Pons (tissue), 1 donor: ENCODE results near the gene AASDHPPT.
"Not testable (repeated sequence)": the region's sequence is repeated elsewhere in the genome, so short reads cannot be mapped to it uniquely, and the experiment has no call there.

Source experiments
- DNase-seq: peaks from one replicate; pipeline ENCODE4 v3.0.0-alpha.2; 2016; ENCODE audit warnings: low spot score

AASDHPPT gene, protein sequence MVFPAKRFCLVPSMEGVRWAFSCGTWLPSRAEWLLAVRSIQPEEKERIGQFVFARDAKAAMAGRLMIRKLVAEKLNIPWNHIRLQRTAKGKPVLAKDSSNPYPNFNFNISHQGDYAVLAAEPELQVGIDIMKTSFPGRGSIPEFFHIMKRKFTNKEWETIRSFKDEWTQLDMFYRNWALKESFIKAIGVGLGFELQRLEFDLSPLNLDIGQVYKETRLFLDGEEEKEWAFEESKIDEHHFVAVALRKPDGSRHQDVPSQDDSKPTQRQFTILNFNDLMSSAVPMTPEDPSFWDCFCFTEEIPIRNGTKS

GRCh38 chr11:106077609-106078455, at the start of gene AASDHPPT:
AASDHPPT (plus strand) TSS chr11:106077662; CDS start chr11:106077711, 49 bp downstream.
- peak; percentile 59 for DNase-seq

DNA sequence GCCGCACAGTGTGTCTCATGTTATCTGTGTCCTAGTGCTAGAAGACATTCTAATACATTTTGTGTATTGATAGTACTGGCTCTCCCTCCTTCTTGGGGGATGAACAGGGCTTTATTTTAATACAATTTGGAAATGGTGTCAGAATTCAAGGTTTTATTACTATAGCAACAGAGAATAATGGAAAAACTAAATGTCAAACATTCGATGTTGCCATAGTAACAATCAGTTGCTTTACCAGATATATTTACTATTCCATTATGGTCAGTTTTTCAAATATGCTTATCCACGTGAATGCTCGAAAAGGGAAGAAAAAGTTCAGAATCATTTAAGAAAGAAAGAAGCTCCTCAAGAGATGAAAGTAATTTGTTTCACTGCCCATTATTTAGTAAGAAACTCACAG, 46.9 kb upstream of the AASDHPPT start:
- no peak for DNase-seq

- no peak for DNase-seq
Measured at GRCh38 chr11:106031202-106031810, 46.2 kb upstream of the AASDHPPT start.

DNA sequence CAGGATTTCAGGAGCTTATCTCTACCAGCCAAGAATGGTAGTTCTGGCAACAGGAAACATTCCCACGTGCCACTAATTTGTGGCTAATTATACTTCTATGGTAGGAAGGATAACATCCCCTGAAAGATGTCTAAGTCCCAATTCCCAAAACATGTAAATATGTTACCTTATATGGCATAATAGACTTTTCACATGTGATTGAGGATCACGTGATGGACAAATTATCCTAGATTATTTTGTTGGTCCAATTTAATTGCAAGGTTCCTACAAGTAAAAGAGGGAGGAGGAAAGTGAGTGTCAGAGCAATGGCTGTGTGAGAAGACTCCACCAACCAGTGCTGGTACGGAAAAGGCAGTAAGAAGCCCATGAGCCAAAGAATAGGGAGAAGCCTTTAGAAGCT, 45.5 kb upstream of the AASDHPPT start:
- no peak for DNase-seq

GRCh38 chr11:106032861-106033260, 44.6 kb upstream of the AASDHPPT start:
- no peak for DNase-seq

DNA sequence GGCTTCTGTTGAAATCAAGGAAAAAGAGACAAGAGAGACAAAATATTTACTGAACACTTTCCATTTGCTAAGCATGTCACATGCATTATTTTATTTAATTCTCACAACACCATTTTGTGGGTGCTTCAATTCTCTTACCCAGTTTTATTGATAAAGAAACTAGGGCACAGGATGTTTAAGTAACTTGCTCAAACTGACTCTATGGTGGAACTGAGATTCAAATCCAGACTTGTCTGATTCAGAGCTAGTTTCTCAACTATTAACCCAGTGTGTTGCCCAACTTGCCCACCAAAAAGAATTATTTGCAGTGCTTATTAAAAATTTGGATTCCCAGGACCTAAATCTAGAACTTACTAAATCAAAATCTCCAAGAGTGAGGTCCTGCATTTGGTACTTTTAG, 33.9 kb upstream of the AASDHPPT start:
- no peak for DNase-seq

GRCh38 chr11:106047631-106048030, 29.8 kb upstream of the AASDHPPT start:
- DNase-seq = no peak

- no peak for DNase-seq
Measured at GRCh38 chr11:106049727-106050476, 27.6 kb upstream of the AASDHPPT start.

DNA sequence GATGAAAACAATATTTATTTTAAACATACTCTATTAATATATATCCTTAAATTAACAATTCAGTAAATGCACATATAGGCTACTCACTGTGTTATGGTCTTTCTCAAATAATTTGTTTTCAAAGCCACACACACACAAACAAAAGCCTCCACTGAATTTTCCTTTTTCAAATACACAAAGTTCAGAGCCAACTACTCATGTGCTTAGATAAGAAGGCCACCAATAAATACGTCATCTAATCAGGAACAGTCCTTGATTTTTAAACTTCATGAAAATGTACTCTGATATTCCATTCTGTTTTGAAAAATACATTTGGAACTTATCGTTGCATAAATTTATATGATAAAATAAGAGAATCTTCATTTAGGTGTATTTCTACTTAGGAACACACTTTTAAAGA, 26.4 kb upstream of the AASDHPPT start:
- no peak for DNase-seq

DNA sequence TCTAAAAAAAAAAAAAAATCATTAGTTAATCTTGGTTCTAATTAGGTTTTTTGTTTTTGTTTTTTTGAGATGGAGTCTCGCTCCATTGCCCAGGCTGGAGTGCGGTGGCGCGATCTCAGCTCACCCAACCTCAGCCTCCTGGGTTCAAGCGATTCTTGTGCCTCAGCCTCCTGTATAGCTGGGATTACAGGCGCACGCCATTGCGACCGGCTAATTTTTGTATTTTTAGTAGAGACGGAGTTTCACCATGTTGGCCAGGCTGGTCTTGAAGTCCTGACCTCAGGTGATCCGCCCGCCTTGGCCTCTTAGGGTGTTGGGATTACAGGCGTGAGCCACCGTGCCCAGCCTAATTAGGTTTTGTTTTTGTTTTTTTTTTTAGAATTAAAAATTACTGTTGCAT, 19.1 kb upstream of the AASDHPPT start:
- DNase-seq = not testable (repeated sequence)

- DNase-seq = no peak
Measured at GRCh38 chr11:106059617-106060016, 17.8 kb upstream of the AASDHPPT start.

DNA sequence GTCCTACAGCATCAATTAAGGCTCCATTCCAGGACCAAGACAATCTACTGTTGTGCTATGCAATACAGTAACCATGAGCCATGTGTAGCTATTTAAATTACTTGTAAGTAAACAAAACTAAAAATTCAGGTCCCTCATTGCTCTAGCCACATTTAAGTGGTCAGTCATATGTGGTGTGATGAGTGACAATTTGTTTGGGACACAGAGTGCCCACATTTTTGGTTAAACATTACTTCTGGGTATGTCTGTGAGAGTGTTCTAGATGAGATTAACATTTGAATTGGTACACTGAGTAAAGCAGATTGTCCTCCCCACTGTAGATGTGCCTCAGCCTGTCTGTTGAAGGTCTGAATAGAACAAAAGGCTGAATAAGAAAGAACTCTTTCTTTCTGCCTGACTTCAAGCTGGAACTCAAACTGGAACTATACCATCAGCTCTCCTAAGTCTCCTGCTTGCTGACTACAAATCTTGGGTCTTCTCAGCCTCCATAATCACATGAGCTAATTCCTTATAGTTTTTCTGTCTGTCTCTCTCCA, 16.1 kb upstream of the AASDHPPT start:
- peak; percentile 54 for DNase-seq

- no peak for DNase-seq
Measured at GRCh38 chr11:106061954-106062949, 15.2 kb upstream of the AASDHPPT start.

DNA sequence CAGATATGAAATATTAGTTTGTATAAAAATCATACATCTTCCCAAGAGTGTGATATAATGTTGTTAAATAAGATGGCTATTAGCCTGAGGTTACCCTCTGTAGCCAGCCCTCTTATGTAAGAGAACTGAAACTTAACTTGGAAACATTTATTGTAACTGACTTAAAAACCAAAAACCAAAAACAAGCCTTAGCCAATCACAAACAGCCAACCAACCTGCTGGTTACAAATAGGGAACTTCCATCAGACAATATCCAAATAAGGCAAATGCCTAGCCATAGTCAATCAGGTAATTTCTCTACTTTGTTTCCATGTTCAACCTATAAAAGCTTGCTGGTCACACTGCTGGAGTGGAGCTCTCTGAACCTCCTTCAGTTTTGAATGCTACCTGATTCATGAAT, 14.5 kb upstream of the AASDHPPT start:
- no peak for DNase-seq

DNA sequence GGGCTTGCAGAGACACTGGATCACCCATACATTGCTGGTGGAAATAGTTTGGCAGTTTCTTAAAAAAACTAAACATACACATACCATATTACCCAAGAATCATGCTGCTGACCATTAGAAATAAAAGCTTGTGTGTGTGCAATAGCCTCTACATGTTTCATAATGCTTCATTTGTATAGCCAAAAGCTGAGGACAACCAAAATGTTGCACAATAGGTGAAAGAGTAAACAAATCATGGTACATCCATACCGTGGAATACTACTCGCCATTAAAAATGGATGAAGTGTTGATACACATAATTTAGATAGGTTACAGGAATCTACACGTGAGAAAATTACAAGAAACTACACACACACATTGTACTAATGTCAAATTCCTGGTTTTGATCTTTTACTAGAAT, 6.9 kb upstream of the AASDHPPT start:
- DNase-seq = no peak

DNA sequence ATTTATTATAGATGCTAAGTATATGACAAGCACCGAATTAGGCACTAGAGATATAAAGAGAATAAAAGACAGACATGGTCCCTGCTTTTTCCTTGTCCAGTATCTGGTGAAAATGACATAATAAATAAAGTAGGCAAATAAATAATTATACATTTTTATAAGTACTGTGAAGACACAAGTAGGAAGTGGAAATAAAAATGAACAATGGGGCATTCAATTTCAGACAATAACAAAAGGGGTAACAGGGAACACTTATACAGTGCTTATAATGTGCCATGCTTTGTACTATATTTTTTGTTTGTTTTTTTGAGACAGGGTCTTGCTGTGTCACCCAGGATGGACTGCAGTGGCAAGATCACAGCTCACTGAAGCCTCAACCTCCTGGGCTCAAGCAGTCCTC, 4.7 kb upstream of the AASDHPPT start:
- peak; percentile 73 for DNase-seq

- DNase-seq = peak; percentile 85
Measured at GRCh38 chr11:106076171-106076918, 1.1 kb upstream of the AASDHPPT start.

DNA sequence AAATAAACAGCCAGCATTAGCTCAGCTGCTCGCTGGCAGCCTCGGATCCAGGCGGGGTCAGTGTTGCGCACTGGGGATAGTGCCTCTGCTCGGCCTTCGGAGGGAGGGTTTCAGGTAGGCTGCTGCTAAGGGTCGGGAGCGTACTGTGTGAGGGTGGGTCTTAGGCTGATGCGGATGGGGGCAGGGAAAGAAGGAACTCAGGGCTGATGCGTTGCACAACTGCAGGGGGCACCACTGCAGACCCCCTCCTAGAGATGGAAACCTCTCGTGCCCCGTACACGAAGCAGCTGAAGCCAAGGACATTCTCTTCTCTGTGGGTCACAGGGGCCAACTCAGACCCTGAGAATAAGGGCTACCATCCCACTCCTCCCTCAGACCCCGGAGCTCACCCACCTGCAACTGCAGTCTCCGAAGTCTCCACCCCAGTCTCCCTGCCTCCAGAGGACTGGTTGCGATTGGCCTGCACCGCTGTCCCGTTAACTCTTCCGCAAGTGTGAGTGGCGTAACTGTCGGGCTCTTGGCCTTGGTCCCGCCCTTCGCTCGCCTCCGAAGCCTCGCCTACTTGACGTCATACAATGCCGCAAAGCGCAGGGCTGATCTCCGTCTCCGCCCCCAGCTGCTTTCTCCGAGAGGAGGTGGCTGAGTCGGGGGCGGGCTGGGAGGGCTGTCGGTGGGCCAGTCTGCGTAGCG, 398 bp upstream of the AASDHPPT start, which contains the start of gene KBTBD3:
Gene KBTBD3, minus strand, starts transcription at position 429 of the 690 bp plus-strand sequence. CDS start 18,250 bp downstream, outside the sequence.
- DNase-seq = peak; percentile 100

DNA sequence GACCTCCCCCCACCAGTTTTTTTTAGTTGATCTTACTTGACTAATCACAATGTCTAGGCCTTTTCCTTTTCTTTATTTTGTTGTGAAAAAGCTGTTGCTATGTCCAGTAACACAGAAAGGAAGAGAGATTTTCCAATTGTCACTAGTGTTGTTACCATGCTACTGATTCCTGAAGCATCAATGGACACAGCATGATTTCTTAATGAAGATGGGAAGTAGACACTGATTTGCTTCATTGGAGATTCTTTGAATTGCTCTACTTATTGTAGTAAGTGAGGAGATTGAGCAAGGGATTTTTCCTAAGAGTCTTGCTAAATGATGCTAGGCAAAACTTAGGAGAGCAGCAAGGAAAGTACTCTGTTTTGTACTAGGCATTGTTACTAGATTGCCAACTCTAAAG, 4.6 kb downstream of the AASDHPPT start:
- no peak for DNase-seq
